Measurements from ENCODE around the gene CSNK1A1.
"Not testable (repeated sequence)": the region's sequence is repeated elsewhere in the genome, so short reads cannot be mapped to it uniquely, and the experiment has no call there.

The CSNK1A1 gene

GRCh38 chr5:149526845-149527590 is 24.2 kb downstream of the CSNK1A1 start:
- no peak for FAIRE-seq

- no peak for FAIRE-seq
Observed at GRCh38 chr5:149521739-149522685, 29.2 kb downstream of the CSNK1A1 start.

- FAIRE-seq, result no peak
Observed at GRCh38 chr5:149519601-149520000, 31.6 kb downstream of the CSNK1A1 start.

GRCh38 chr5:149518620-149519019 is 32.6 kb downstream of the CSNK1A1 start:
- no peak for FAIRE-seq

- no peak for FAIRE-seq
Observed at GRCh38 chr5:149517461-149518122, 33.6 kb downstream of the CSNK1A1 start.

- no peak for FAIRE-seq
Observed at GRCh38 chr5:149514512-149514911, 36.7 kb downstream of the CSNK1A1 start.

GRCh38 chr5:149513372-149513947 is 37.8 kb downstream of the CSNK1A1 start:
- not testable (repeated sequence) for FAIRE-seq

GRCh38 chr5:149510136-149510535 is 41.1 kb downstream of the CSNK1A1 start:
- no peak for FAIRE-seq

GRCh38 chr5:149504677-149505076 is 46.6 kb downstream of the CSNK1A1 start:
- FAIRE-seq, result no peak

- no peak for FAIRE-seq
Observed at GRCh38 chr5:149503006-149503405, 48.2 kb downstream of the CSNK1A1 start.

GRCh38 chr5:149500922-149501582 is 50.2 kb downstream of the CSNK1A1 start:
- no peak for FAIRE-seq

- no peak for FAIRE-seq
Observed at GRCh38 chr5:149498724-149499336, 52.4 kb downstream of the CSNK1A1 start.

- FAIRE-seq, result no peak
Observed at GRCh38 chr5:149497357-149497756, 53.9 kb downstream of the CSNK1A1 start.

- FAIRE-seq, result no peak
Observed at GRCh38 chr5:149496917-149497316, 54.3 kb downstream of the CSNK1A1 start.

GRCh38 chr5:149496166-149496565 is 55.1 kb downstream of the CSNK1A1 start:
- FAIRE-seq, result no peak

GRCh38 chr5:149495673-149496072 is 55.6 kb downstream of the CSNK1A1 start:
- no peak for FAIRE-seq

GRCh38 chr5:149493316-149493715 is 57.9 kb downstream of the CSNK1A1 start:
- FAIRE-seq, result no peak

- FAIRE-seq, result no peak
Observed at GRCh38 chr5:149492781-149493180, 58.5 kb downstream of the CSNK1A1 start.

- FAIRE-seq, result no peak
Observed at GRCh38 chr5:149490599-149491485, 60.4 kb downstream of the CSNK1A1 start.

GRCh38 chr5:149489605-149490037 is 61.6 kb downstream of the CSNK1A1 start:
- no peak for FAIRE-seq
